Measurements from ENCODE around the gene DNAJB4. TPM values are rescaled to one million over a fixed set of nuclear protein-coding genes. Genes with fewer than 3 reads are reported as not detected.

The DNAJB4 gene
- total and polyA plus RNA-seq, 2 of the 8 experiments (the other 6 are each of a cell fraction or from before 2014, with no cell fraction given) = 6.6 to 21.8 TPM

DNA sequence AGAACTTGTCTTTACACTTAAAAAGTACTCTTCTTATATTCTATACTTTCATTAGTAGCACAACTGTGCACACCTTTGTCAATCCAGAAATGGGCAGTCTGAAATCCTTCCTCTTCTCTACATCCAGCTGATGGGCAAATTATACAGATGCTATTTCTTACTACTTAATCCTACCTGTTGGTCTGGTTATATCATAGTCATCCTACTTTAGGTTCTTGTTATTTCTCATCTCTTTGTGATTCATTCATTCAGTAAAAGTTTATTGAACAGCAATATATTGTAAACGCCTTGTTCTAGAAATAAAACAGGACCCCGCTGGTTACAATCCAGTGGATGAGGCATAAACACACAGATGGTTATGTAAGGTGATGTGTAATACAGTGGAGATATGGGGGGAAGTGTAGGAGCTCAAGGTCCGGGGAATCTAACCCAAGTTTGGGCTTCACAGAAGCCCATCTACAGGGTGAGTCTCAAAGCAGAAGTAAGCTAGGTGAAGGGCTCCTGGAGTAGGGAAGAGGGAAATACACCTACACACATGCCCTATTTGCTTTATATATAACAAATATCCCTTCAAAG, 14.0 kb upstream of the DNAJB4 start (continued):
- TF ChIP-seq, protein P1, sequence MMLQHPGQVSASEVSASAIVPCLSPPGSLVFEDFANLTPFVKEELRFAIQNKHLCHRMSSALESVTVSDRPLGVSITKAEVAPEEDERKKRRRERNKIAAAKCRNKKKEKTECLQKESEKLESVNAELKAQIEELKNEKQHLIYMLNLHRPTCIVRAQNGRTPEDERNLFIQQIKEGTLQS (IDR thresholded peaks at IDR 0.05; ENCODE audit: insufficient read depth, low read depth, low read length) = no peak
- no peak for TF ChIP-seq SUZ12 (IDR thresholded peaks at IDR 0.05; ENCODE audit: low read length)
- TF ChIP-seq, protein P2, sequence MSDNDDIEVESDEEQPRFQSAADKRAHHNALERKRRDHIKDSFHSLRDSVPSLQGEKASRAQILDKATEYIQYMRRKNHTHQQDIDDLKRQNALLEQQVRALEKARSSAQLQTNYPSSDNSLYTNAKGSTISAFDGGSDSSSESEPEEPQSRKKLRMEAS (IDR thresholded peaks at IDR 0.05) = no peak
